ENCODE data around the gene ADCY7.

ADCY7 gene

DNA sequence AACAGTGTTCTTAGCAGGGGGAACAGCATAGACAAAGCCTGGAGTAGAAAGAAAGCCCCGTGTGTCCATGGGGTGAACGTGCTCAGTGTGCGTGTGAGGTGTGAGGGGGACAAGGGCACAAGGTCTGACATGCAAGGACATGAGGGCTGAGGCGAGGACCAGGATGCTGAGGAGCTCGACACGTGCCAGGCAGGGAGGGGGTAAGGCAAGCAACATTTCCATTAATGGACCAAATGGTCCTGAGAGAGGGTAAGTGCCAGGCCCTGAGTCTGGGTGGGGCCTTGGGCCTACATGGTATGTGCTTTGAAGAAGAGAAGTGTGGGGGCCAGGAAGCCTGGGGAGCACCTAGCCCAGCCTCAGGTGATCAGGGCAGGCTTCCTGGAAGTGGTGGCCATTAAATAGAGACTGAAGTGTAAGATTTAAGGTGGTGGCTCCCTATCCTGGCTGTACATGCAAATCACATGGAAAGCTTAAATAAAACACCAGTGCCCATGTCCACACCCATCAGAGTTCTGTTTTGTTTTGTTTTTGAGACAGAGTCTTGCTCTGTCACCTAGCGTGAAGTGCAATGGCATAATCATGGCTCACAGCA lies 29.3 kb downstream of the ADCY7 start:
- Histone ChIP-seq H3K27me3 (no peaks in the 10 kb centered on the region), H3K27ac (no peak overlapping the region), H3K4me3 (no peak overlapping the region), H3K4me1 (peaks cover 68% of the 10 kb centered on the region), H4K20me1 (peaks cover 21% of the 10 kb centered on the region), H3K9me3 (no peaks in the 10 kb centered on the region), H3K9ac (no peak overlapping the region), H3K4me2 (no peak overlapping the region), H3K36me3 (peaks cover 50% of the 10 kb centered on the region)
- no peak for TF ChIP-seq Cebpa-rat (IDR thresholded peaks at IDR 0.05)

DNA sequence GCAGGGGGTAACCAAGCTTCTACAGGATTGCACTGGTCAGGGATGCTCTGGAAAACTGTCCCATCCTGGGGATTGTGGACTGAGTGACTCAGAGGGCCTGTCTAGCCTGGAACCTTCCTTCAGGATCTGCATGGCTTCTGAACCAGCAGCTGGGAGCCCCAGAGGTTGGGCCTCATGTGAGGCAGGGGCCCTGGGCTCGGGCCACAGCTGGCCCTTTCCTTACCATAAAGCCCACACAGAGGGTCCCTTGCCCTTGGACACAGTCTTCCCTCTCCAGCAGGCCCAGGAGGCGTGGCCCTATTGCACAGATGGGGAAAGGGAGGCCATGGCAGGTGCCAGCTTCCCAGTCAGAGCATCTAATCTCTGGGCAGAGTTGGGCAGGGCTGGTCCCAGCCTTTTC lies 30.5 kb downstream of the ADCY7 start:
- H3K4me2 ChIP-seq, result peak overlapping the region; percentile 88
- H3K27me3 ChIP-seq, result no peaks in the 10 kb centered on the region
- peaks cover 64% of the 10 kb centered on the region for H3K4me1 ChIP-seq
- no peaks in the 10 kb centered on the region for H3K9me3 ChIP-seq
- H3K9ac ChIP-seq, result 0 out of 2 replicates have a peak overlapping the region, but pooled peaks have one; percentile 15
- H3K36me3 ChIP-seq, result peaks cover 60% of the 10 kb centered on the region
- peak overlapping the region; percentile 52 for H3K27ac ChIP-seq
- TF ChIP-seq Cebpa-rat (IDR thresholded peaks at IDR 0.05), result no peak
- peaks cover 17% of the 10 kb centered on the region for H4K20me1 ChIP-seq
- no peak overlapping the region for H3K4me3 ChIP-seq

- no peak for TF ChIP-seq Cebpa-rat (IDR thresholded peaks at IDR 0.05)
- H4K20me1 ChIP-seq, result peaks cover 17% of the 10 kb centered on the region
- H3K4me2 ChIP-seq, result peak overlapping the region; percentile 88
- peak overlapping the region; percentile 57 for H3K9ac ChIP-seq
- peaks cover 57% of the 10 kb centered on the region for H3K36me3 ChIP-seq
- H3K27ac ChIP-seq, result peak overlapping the region; percentile 78
- H3K4me1 ChIP-seq, result peaks cover 59% of the 10 kb centered on the region
- H3K27me3 ChIP-seq, result no peaks in the 10 kb centered on the region
- peak overlapping the region; percentile 45 for H3K4me3 ChIP-seq
- H3K9me3 ChIP-seq, result no peaks in the 10 kb centered on the region
These were observed 31.1 kb downstream of the ADCY7 start for GRCh38 chr16:50297301-50298074.

GRCh38 chr16:50298075-50298460 lies 31.7 kb downstream of the ADCY7 start:
- peak overlapping the region; percentile 45 for H3K4me3 ChIP-seq
- H3K36me3 ChIP-seq, result peaks cover 51% of the 10 kb centered on the region
- H3K27me3 ChIP-seq, result no peaks in the 10 kb centered on the region
- peak overlapping the region; percentile 57 for H3K9ac ChIP-seq
- H3K27ac ChIP-seq, result peak overlapping the region; percentile 78
- H3K9me3 ChIP-seq, result no peaks in the 10 kb centered on the region
- H3K4me2 ChIP-seq, result peak overlapping the region; percentile 88
- peaks cover 17% of the 10 kb centered on the region for H4K20me1 ChIP-seq
- TF ChIP-seq Cebpa-rat (IDR thresholded peaks at IDR 0.05), result no peak
- H3K4me1 ChIP-seq, result peaks cover 59% of the 10 kb centered on the region

- H3K4me2 ChIP-seq, result peak overlapping the region; percentile 88
- H3K9me3 ChIP-seq, result no peaks in the 10 kb centered on the region
- peaks cover 60% of the 10 kb centered on the region for H3K4me1 ChIP-seq
- H3K9ac ChIP-seq, result peak overlapping the region; percentile 57
- peaks cover 17% of the 10 kb centered on the region for H4K20me1 ChIP-seq
- no peak for TF ChIP-seq Cebpa-rat (IDR thresholded peaks at IDR 0.05)
- no peaks in the 10 kb centered on the region for H3K27me3 ChIP-seq
- peaks cover 44% of the 10 kb centered on the region for H3K36me3 ChIP-seq
- H3K27ac ChIP-seq, result peak overlapping the region; percentile 78
- peak overlapping the region; percentile 45; the same call in 1 of the 2 replicates for H3K4me3 ChIP-seq
These were observed 32.5 kb downstream of the ADCY7 start for GRCh38 chr16:50298591-50299507.

DNA sequence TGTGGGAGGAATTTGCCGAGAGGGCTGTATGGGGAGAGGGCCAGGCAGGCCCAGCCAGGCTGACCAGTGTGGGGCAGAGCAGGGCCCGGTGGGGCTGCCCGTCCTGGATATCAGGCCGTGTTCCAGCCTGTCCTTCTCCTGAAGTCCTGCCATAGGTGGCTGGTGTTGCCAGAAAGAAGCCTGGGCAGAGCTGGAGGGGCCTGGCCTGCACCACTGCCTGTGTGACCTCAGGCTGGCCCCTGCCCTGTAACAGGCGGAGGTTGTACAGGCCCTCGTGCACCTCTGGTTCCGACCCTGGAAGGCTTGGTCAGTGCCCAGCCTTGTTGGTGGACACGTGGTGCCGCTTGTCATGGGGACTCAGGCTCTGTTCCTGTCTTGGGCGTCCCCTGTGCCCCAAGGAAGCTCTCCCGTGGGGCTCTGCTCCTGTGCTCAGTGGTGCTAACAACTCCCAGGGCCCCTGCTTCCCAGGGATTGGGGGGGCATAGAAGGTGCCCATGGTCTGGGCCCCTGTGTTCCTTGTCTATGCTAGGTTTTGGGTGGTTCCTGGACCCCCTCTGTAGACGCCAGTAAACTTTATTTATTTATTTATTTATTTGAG lies 33.3 kb downstream of the ADCY7 start:
- H3K4me1 ChIP-seq, result peaks cover 65% of the 10 kb centered on the region
- H3K27ac ChIP-seq, result peak overlapping the region; percentile 78
- H3K4me2 ChIP-seq, result peak overlapping the region; percentile 88
- peaks cover 17% of the 10 kb centered on the region for H4K20me1 ChIP-seq
- 0 out of 2 replicates have a peak overlapping the region, but pooled peaks have one; percentile 5 for H3K9ac ChIP-seq
- H3K9me3 ChIP-seq, result no peaks in the 10 kb centered on the region
- no peaks in the 10 kb centered on the region for H3K27me3 ChIP-seq
- H3K4me3 ChIP-seq, result no peak overlapping the region
- TF ChIP-seq Cebpa-rat (IDR thresholded peaks at IDR 0.05), result no peak
- H3K36me3 ChIP-seq, result peaks cover 39% of the 10 kb centered on the region

- TF ChIP-seq Cebpa-rat (IDR thresholded peaks at IDR 0.05), result no peak
- Histone ChIP-seq H3K4me1 (peaks cover 63% of the 10 kb centered on the region), H3K4me3 (no peak overlapping the region), H3K27ac (no peak overlapping the region), H4K20me1 (peaks cover 17% of the 10 kb centered on the region), H3K4me2 (no peak overlapping the region), H3K9ac (no peak overlapping the region), H3K36me3 (peaks cover 32% of the 10 kb centered on the region), H3K9me3 (no peaks in the 10 kb centered on the region), H3K27me3 (no peaks in the 10 kb centered on the region)
These were observed 34.7 kb downstream of the ADCY7 start for GRCh38 chr16:50300942-50301625.

DNA sequence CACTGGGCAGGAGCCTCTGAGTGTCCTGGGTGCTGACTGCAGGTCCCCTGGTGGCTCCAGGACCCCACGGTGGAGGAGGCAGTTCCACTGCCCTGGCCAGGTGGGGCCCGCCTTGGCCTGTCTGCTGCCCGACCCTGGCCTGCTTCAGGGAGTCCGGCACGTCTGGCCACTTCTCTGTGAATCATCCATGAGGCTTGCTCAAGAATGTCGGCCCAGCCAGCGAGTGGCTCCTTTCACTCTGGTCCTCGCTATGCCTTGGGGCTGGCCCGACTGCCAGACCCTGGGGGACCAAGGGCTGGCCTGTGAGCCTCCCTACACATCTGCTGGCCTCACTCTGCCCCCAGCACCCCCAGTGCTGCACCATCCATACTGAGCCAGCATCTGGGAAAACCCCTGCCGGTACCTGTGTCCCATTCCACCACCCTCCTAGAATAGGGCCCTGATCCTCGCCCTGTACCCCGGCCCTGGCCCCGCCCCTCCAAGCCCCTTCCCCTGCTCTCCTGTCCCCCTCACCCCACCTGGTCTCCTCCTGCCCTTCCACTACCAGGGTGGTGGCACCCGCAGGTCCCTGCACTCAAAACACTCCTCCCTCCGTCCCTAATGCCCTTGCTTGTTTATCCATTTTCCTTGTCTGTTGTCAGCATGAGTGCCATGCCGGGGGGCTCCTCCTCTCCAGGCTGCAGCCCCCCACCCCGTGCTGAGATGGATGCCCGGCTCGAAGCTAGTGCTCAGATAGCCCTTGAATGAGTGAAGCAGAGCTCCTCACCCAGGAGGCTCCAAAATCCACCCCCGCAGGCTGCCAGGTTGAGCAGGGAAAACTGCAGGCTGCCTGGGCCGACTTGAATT lies 35.5 kb downstream of the ADCY7 start:
- H3K27me3 ChIP-seq, result no peaks in the 10 kb centered on the region
- H4K20me1 ChIP-seq, result peaks cover 13% of the 10 kb centered on the region
- peaks cover 63% of the 10 kb centered on the region for H3K4me1 ChIP-seq

More for the DNA sequence above, 35.5 kb downstream of the ADCY7 start:
- no peak for TF ChIP-seq Cebpa-rat (IDR thresholded peaks at IDR 0.05)
- Histone ChIP-seq H3K27ac (no peak overlapping the region), H3K36me3 (peaks cover 32% of the 10 kb centered on the region; the same call in 1 of the 2 replicates), H3K9ac (no peak overlapping the region), H3K4me2 (no peak overlapping the region), H3K9me3 (no peaks in the 10 kb centered on the region), H3K4me3 (no peak overlapping the region)

Measured in BLaER1 (cell line).